HG03460 (cell line): ENCODE results near the gene UBE4A.

Experiments used
- ATAC-seq: cut with Tn5 transposase; IDR thresholded peaks from one replicate; pipeline ENCODE4 v1.9.1; 2021; ENCODE audit not compliant: unreplicated experiment

The UBE4A gene

GRCh38 chr11:118359295-118359958, at the start of gene UBE4A:
UBE4A (plus strand) TSS chr11:118359600; CDS start chr11:118365081, 5,481 bp downstream.
- ATAC-seq, result peak; percentile 81

- no peak for ATAC-seq
These were observed 49.1 kb upstream of the UBE4A start for GRCh38 chr11:118310271-118310670.

- no peak for ATAC-seq
These were observed 48.5 kb upstream of the UBE4A start for GRCh38 chr11:118310781-118311485.

GRCh38 chr11:118311518-118311917, 47.9 kb upstream of the UBE4A start:
- no peak for ATAC-seq

- ATAC-seq, result no peak
These were observed 47.1 kb upstream of the UBE4A start for GRCh38 chr11:118312328-118312727.

GRCh38 chr11:118313242-118313641, 46.2 kb upstream of the UBE4A start:
- no peak for ATAC-seq

- ATAC-seq, result no peak
These were observed 44.4 kb upstream of the UBE4A start for GRCh38 chr11:118314988-118315411.

- no peak for ATAC-seq
These were observed 41.3 kb upstream of the UBE4A start for GRCh38 chr11:118318124-118318523.

GRCh38 chr11:118318581-118319336, 40.6 kb upstream of the UBE4A start:
- ATAC-seq, result no peak

GRCh38 chr11:118319337-118319707, 40.1 kb upstream of the UBE4A start:
- ATAC-seq, result no peak

- no peak for ATAC-seq
These were observed 38.9 kb upstream of the UBE4A start for GRCh38 chr11:118320515-118320914.

- no peak for ATAC-seq
These were observed 37.9 kb upstream of the UBE4A start for GRCh38 chr11:118321386-118322082.

- ATAC-seq, result no peak
These were observed 36.7 kb upstream of the UBE4A start for GRCh38 chr11:118322721-118323120.

- ATAC-seq, result no peak
These were observed 34.1 kb upstream of the UBE4A start for GRCh38 chr11:118325283-118325682.

- ATAC-seq, result no peak
These were observed 30.7 kb upstream of the UBE4A start for GRCh38 chr11:118328745-118329144.

GRCh38 chr11:118334745-118335144, 24.7 kb upstream of the UBE4A start:
- ATAC-seq, result no peak

GRCh38 chr11:118338637-118339061, 20.8 kb upstream of the UBE4A start:
- no peak for ATAC-seq

- ATAC-seq, result no peak
These were observed 20.0 kb upstream of the UBE4A start for GRCh38 chr11:118339281-118339961.

- ATAC-seq, result no peak
These were observed 19.0 kb upstream of the UBE4A start for GRCh38 chr11:118340449-118340848.

- ATAC-seq, result no peak
These were observed 18.1 kb upstream of the UBE4A start for GRCh38 chr11:118341261-118341660.
